GM12878 (cell line): ENCODE data around the gene NLGN1.

Source experiments
- CHD1 ChIP-seq: IDR thresholded peaks from 2 replicates; pipeline ENCODE4 v1.6.1; 2012; ENCODE audit warnings: low read depth, low read length, improper control_type of control experiment
- CREB1 ChIP-seq: IDR thresholded peaks from 2 replicates; pipeline ENCODE4 v1.6.1; 2012; ENCODE audit warnings: low read depth, mild to moderate bottlenecking, inconsistent platforms
- DPF2 ChIP-seq: fragments of 450-650 bp; IDR thresholded peaks from 2 replicates; pipeline ENCODE4 v1.6.1; 2017; ENCODE audit warnings: mild to moderate bottlenecking
- EZH2 ChIP-seq: IDR thresholded peaks from 2 replicates; pipeline ENCODE4 v1.6.1; 2012; ENCODE audit warnings: low read depth, mild to moderate bottlenecking, control low read depth, inconsistent platforms, low read length, borderline replicate concordance; ENCODE audit not compliant: control insufficient read depth
- POLR2A ChIP-seq: IDR thresholded peaks from 2 replicates; pipeline ENCODE4 v1.6.1; 2011; ENCODE audit warnings: low read depth, mild to moderate bottlenecking, low read length
- SMAD5 ChIP-seq: IDR thresholded peaks from 2 replicates; pipeline ENCODE4 v1.6.1; 2016; ENCODE audit warnings: antibody characterized with exemption, low read depth
- SRF ChIP-seq, 2 experiments: IDR thresholded peaks; 2 replicates each; pipeline ENCODE4 v1.6.1; 2011; ENCODE audit warnings: low read depth in 2 of 2, low read length in 2 of 2, mild to moderate bottlenecking in 1 of 2, moderate library complexity in 1 of 2
- YY1 ChIP-seq: IDR thresholded peaks from 2 replicates; pipeline ENCODE4 v1.6.1; 2011; ENCODE audit warnings: low read depth, mild to moderate bottlenecking, low read length
- TF ChIP-seq, protein P1 (sequence below), 3 experiments: IDR thresholded peaks in 2 of 3; conservative IDR thresholded peaks in 1 of 3; 2 replicates each; pipeline ENCODE4 v1.5.1; 2011; ENCODE audit warnings: low read depth in 3 of 3, low read length in 3 of 3, mild to moderate bottlenecking in 3 of 3, control low read depth in 2 of 3, moderate library complexity in 2 of 3, inconsistent platforms in 1 of 3, mixed read lengths in 1 of 3; ENCODE audit not compliant: control insufficient read depth in 2 of 3, insufficient read depth in 1 of 3; ENCODE audit errors: extremely low read depth in 1 of 3

DNA sequence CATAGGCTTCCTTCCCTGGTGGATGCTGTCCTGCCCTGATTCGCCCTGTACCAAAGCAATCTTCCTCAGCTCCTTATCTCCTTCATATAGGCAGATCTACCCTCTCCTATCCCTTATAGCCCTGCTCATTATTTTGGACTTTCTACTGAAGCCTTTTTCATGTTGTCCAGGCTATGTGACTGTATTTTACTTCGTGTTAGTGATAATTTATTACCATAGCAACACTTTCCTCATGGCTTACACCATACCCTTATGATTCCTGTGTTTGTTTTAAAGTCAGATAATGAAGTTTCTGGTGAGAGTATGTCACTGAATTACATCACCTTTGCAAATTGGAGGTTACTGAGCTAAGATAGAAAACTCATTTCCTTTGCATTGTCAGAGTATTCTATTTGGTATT lies 352.6 kb downstream of the NLGN1 start:
- TF ChIP-seq YY1: no peak
- TF ChIP-seq SRF (IDR thresholded peaks at IDR 0.05; ENCODE audit: low read depth in 2 of 2, low read length in 2 of 2): no peak
- TF ChIP-seq EZH2: no peak
- TF ChIP-seq CHD1: no peak
- no peak for TF ChIP-seq CREB1
- TF ChIP-seq, protein P1, sequence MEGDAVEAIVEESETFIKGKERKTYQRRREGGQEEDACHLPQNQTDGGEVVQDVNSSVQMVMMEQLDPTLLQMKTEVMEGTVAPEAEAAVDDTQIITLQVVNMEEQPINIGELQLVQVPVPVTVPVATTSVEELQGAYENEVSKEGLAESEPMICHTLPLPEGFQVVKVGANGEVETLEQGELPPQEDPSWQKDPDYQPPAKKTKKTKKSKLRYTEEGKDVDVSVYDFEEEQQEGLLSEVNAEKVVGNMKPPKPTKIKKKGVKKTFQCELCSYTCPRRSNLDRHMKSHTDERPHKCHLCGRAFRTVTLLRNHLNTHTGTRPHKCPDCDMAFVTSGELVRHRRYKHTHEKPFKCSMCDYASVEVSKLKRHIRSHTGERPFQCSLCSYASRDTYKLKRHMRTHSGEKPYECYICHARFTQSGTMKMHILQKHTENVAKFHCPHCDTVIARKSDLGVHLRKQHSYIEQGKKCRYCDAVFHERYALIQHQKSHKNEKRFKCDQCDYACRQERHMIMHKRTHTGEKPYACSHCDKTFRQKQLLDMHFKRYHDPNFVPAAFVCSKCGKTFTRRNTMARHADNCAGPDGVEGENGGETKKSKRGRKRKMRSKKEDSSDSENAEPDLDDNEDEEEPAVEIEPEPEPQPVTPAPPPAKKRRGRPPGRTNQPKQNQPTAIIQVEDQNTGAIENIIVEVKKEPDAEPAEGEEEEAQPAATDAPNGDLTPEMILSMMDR (IDR thresholded peaks at IDR 0.05 in 2 of 3, conservative IDR thresholded peaks at IDR 0.05 in 1 of 3; ENCODE audit: control insufficient read depth in 2 of 3, extremely low read depth in 1 of 3, insufficient read depth in 1 of 3, low read depth in 3 of 3, low read length in 3 of 3): no peak
- TF ChIP-seq POLR2A: no peak
- no peak for TF ChIP-seq SMAD5
- no peak for TF ChIP-seq DPF2
